Measurements from ENCODE around the gene GEMIN7. TPM values are rescaled to one million over a fixed set of nuclear protein-coding genes. Genes with fewer than 3 reads are reported as not detected.

The GEMIN7 gene
- total RNA-seq, 1 donor from 2014 or later, result 30.8 TPM

GRCh38 chr19:45097776-45098520 is 18.9 kb downstream of the GEMIN7 start:
- peak overlapping the region; percentile 18 for H3K27ac Mint-ChIP-seq (ENCODE audit: unreplicated experiment)
- H3K4me1 Mint-ChIP-seq (ENCODE audit: unreplicated experiment), result peaks cover 37% of the 10 kb centered on the region
- H3K4me3 Mint-ChIP-seq (ENCODE audit: unreplicated experiment), result no peak overlapping the region
- TF ChIP-seq, protein P1, sequence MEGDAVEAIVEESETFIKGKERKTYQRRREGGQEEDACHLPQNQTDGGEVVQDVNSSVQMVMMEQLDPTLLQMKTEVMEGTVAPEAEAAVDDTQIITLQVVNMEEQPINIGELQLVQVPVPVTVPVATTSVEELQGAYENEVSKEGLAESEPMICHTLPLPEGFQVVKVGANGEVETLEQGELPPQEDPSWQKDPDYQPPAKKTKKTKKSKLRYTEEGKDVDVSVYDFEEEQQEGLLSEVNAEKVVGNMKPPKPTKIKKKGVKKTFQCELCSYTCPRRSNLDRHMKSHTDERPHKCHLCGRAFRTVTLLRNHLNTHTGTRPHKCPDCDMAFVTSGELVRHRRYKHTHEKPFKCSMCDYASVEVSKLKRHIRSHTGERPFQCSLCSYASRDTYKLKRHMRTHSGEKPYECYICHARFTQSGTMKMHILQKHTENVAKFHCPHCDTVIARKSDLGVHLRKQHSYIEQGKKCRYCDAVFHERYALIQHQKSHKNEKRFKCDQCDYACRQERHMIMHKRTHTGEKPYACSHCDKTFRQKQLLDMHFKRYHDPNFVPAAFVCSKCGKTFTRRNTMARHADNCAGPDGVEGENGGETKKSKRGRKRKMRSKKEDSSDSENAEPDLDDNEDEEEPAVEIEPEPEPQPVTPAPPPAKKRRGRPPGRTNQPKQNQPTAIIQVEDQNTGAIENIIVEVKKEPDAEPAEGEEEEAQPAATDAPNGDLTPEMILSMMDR (IDR thresholded peaks at IDR 0.05; ENCODE audit: unreplicated experiment), result no peak
- H3K9me3 Mint-ChIP-seq (ENCODE audit: unreplicated experiment), result no peaks in the 10 kb centered on the region
- DNase-seq (ENCODE audit: low spot score), result no peak
- H3K36me3 Mint-ChIP-seq (ENCODE audit: low read depth, unreplicated experiment), result peaks cover 24% of the 10 kb centered on the region
- H3K27me3 Mint-ChIP-seq (ENCODE audit: unreplicated experiment), result peaks cover 19% of the 10 kb centered on the region

DNA sequence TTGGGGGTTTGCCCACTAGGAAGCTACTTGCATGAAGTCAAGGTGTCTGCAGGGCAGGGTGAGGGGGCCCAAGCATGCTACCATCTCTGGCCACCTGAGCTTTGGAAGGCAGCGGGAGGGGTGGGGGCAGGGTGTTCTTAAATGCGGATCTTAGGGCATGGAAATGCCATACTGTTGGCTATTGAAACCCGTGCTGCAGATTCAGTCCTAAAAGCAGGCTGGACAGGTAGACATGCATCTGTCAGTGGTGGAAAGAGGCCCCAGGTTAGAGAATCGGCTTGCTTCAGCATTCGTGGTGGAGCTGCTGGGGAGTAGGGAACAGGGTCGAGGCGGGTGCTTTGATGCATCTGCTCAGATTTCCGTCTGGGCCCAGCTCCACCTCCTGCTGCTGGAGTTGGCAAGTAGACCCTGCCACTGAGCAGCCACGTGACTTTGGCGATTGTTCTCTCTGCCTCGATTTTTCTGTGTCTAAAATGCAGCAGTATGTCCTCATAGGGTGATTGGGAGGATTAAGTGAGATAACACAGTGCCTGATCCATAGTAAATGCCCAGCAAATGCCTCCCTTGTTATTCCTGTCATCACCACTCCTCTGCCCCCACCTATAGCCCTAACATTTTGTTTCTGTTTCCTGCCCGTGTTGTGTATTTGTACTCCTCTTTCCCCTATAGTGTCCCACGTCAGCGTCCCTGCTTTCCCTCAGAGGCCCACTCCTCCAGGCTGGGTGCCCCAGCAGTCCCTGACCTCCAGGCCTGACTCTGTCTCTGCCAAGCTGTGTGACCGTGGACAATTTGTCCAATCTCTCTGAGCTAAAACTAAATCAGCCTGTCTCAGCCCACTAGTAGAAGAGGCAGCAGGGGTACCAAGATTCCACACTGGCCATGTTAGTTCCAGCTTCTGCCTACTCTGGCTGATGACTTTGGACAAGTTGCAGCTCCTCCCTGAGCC is 19.7 kb downstream of the GEMIN7 start:
- Mint-ChIP-seq H3K36me3 (ENCODE audit: low read depth, unreplicated experiment) (peaks cover 21% of the 10 kb centered on the region), H3K27ac (ENCODE audit: unreplicated experiment) (no peak overlapping the region), H3K4me3 (ENCODE audit: unreplicated experiment) (peak overlapping the region; percentile 63), H3K9me3 (ENCODE audit: unreplicated experiment) (no peaks in the 10 kb centered on the region), H3K4me1 (ENCODE audit: unreplicated experiment) (peaks cover 35% of the 10 kb centered on the region), H3K27me3 (ENCODE audit: unreplicated experiment) (peaks cover 19% of the 10 kb centered on the region)
- DNase-seq (ENCODE audit: low spot score), result no peak
- TF ChIP-seq, protein P1 (IDR thresholded peaks at IDR 0.05; ENCODE audit: unreplicated experiment), result no peak

GRCh38 chr19:45099467-45100191 is 20.6 kb downstream of the GEMIN7 start:
- TF ChIP-seq, protein P1 (IDR thresholded peaks at IDR 0.05; ENCODE audit: unreplicated experiment), result no peak
- H3K4me1 Mint-ChIP-seq (ENCODE audit: unreplicated experiment), result peaks cover 33% of the 10 kb centered on the region
- DNase-seq (ENCODE audit: low spot score), result no peak
- H3K36me3 Mint-ChIP-seq (ENCODE audit: low read depth, unreplicated experiment), result peaks cover 16% of the 10 kb centered on the region
- no peaks in the 10 kb centered on the region for H3K9me3 Mint-ChIP-seq (ENCODE audit: unreplicated experiment)
- H3K27ac Mint-ChIP-seq (ENCODE audit: unreplicated experiment), result peak overlapping the region; percentile 34
- peaks cover 13% of the 10 kb centered on the region for H3K27me3 Mint-ChIP-seq (ENCODE audit: unreplicated experiment)
- H3K4me3 Mint-ChIP-seq (ENCODE audit: unreplicated experiment), result no peak overlapping the region

DNA sequence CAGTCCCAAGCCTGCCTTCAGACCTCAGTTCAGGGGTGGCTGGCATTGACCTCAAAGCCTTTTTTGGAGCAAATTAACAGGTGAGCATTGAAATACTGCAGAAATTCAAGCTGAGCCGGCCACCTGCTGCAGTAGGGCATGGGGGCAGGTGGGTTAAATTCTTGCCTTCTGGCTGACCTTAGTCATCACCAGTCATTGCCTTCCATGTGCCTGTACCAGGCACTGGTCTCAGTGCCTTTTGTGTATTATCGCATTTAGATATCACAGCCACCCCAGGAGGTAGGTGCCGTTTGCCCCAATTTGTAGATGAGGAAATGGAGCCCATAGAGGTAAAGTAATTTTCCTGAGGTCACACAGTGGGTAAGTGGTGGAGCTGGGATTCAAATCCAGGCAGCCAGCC is 21.1 kb downstream of the GEMIN7 start:
- peaks cover 12% of the 10 kb centered on the region for H3K27me3 Mint-ChIP-seq (ENCODE audit: unreplicated experiment)
- peaks cover 29% of the 10 kb centered on the region for H3K4me1 Mint-ChIP-seq (ENCODE audit: unreplicated experiment)
- no peak overlapping the region for H3K4me3 Mint-ChIP-seq (ENCODE audit: unreplicated experiment)
- TF ChIP-seq, protein P1 (IDR thresholded peaks at IDR 0.05; ENCODE audit: unreplicated experiment), result no peak
- peaks cover 13% of the 10 kb centered on the region for H3K36me3 Mint-ChIP-seq (ENCODE audit: low read depth, unreplicated experiment)
- H3K9me3 Mint-ChIP-seq (ENCODE audit: unreplicated experiment), result no peaks in the 10 kb centered on the region
- H3K27ac Mint-ChIP-seq (ENCODE audit: unreplicated experiment), result no peak overlapping the region
- DNase-seq (ENCODE audit: low spot score), result no peak
